Breast epithelium (tissue), 3 donors: ENCODE results near the gene C11orf86.

Experiments
- POLR2AphosphoS5 ChIP-seq, 3 donors: sonication (generic); formaldehyde crosslinking; IDR thresholded peaks; one replicate each; pipeline ENCODE4 v1.6.1; 2017; ENCODE audit warnings: antibody characterized with exemption in 3 of 3
- TF ChIP-seq, protein P1 (sequence below), 3 donors: fragments of 450-650 bp; IDR thresholded peaks; one replicate each; pipeline ENCODE4 v1.5.1; 2016 to 2017; ENCODE audit warnings: antibody characterized with exemption in 3 of 3, mild to moderate bottlenecking in 3 of 3, moderate library complexity in 3 of 3

DNA sequence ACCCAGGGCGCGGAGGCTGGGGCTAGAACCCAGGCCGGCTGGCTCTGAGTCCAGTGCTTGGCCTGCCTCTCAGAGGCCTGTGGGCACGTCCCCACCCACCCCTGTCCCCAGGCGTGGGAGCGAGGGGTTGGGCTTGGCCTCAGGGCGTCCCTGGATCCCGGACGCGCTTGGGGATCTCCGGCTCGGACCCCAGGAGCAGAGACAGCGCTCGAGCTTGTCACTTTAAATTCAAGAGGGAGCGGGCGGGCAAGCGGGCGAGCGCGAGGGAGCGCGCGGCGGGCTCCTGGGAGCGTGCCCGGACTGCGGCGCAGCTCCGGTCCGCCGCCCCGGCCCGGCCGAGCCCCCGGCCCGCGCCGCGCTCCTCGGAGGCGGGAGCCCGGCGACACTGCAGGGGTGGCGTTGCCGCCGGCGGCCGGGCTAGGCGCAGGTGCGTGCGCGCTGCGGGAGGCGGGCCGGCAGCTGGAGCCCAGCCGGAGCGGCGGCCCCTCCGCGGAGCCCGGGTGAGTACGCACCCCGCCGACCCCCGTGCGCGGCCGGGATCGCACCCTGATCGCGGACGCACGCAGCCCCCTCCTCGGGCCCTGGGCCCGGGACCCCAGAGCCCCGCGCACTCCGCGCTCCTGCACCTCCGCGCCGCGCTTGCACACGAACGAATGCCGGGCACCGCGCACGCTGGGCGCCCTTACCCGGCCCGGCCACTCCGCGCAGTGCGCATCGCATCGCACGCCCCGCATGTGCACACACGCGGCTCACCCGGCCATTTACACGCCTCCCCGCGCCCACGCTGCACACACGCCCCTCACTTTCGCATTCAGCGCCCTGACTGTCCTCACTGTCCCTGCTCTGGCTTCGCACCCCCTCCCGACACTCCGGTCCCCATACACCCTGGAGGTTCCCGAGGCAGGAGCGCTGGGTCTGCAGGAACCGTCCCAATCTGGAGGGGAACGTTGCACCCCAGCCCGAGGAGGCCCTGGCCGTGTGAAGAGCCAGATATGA, 48.2 kb downstream of the C11orf86 start, which contains the start of gene SYT12:
- TF ChIP-seq, protein P1, sequence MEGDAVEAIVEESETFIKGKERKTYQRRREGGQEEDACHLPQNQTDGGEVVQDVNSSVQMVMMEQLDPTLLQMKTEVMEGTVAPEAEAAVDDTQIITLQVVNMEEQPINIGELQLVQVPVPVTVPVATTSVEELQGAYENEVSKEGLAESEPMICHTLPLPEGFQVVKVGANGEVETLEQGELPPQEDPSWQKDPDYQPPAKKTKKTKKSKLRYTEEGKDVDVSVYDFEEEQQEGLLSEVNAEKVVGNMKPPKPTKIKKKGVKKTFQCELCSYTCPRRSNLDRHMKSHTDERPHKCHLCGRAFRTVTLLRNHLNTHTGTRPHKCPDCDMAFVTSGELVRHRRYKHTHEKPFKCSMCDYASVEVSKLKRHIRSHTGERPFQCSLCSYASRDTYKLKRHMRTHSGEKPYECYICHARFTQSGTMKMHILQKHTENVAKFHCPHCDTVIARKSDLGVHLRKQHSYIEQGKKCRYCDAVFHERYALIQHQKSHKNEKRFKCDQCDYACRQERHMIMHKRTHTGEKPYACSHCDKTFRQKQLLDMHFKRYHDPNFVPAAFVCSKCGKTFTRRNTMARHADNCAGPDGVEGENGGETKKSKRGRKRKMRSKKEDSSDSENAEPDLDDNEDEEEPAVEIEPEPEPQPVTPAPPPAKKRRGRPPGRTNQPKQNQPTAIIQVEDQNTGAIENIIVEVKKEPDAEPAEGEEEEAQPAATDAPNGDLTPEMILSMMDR (IDR thresholded peaks at IDR 0.05) = no peak
- TF ChIP-seq POLR2AphosphoS5 (IDR thresholded peaks at IDR 0.05) = no peak
